Suppressor macrophage treated with lipopolysaccharide for 1 hour (primary cell): ENCODE results near the gene COL4A4.

Experiments used
- DNase-seq, 3 donors: peaks; one replicate each; pipeline ENCODE4 v3.0.0-alpha.2; 2020 to 2022

The COL4A4 gene

GRCh38 chr2:227029426-227030105 is 134.4 kb downstream of the COL4A4 start:
- DNase-seq: peak; percentile 18 to 63 (median 60)

GRCh38 chr2:227025510-227025909 is 138.5 kb downstream of the COL4A4 start:
- no peak for DNase-seq

- DNase-seq: no peak
These were observed 141.4 kb downstream of the COL4A4 start for GRCh38 chr2:227022608-227023007.

- DNase-seq: peak in 2 of 3 donors; percentile 5 to 32
These were observed 143.6 kb downstream of the COL4A4 start for GRCh38 chr2:227020416-227020815.

- DNase-seq: no peak
These were observed 147.1 kb downstream of the COL4A4 start for GRCh38 chr2:227016894-227017293.

GRCh38 chr2:227013881-227014280 is 150.1 kb downstream of the COL4A4 start:
- DNase-seq: no peak

- no peak for DNase-seq
These were observed 150.7 kb downstream of the COL4A4 start for GRCh38 chr2:227013330-227013729.

- no peak for DNase-seq
These were observed 153.6 kb downstream of the COL4A4 start for GRCh38 chr2:227010433-227010832.

- no peak for DNase-seq
These were observed 156.1 kb downstream of the COL4A4 start for GRCh38 chr2:227007940-227008339.

GRCh38 chr2:227007148-227007547 is 156.9 kb downstream of the COL4A4 start:
- no peak for DNase-seq

- no peak for DNase-seq
These were observed 157.7 kb downstream of the COL4A4 start for GRCh38 chr2:227006189-227006897.

GRCh38 chr2:227004482-227004881 is 159.5 kb downstream of the COL4A4 start:
- DNase-seq: no peak

- DNase-seq: no peak
These were observed 163.9 kb downstream of the COL4A4 start for GRCh38 chr2:227000123-227000522.

GRCh38 chr2:226999661-227000060 is 164.3 kb downstream of the COL4A4 start:
- no peak for DNase-seq

- DNase-seq: peak in 2 of 3 donors; percentile 2 to 16
These were observed 168.4 kb downstream of the COL4A4 start for GRCh38 chr2:226995625-226996041.

GRCh38 chr2:226994775-226995174 is 169.2 kb downstream of the COL4A4 start:
- DNase-seq: no peak

- DNase-seq: no peak
These were observed 170.8 kb downstream of the COL4A4 start for GRCh38 chr2:226993171-226993570.

GRCh38 chr2:226991663-226992062 is 172.3 kb downstream of the COL4A4 start:
- peak; percentile 1 to 21 (median 7) for DNase-seq

- DNase-seq: no peak
These were observed 178.4 kb downstream of the COL4A4 start for GRCh38 chr2:226985583-226985946.

- DNase-seq: peak; percentile 40 to 43 (median 41)
These were observed 179.0 kb downstream of the COL4A4 start for GRCh38 chr2:226984750-226985582.

GRCh38 chr2:226983895-226984749 is 179.9 kb downstream of the COL4A4 start:
- DNase-seq: no peak

GRCh38 chr2:226981791-226982326 is 182.1 kb downstream of the COL4A4 start:
- no peak for DNase-seq
